ENCODE measurements around the gene ELMO3. TPM values are rescaled to one million over a fixed set of nuclear protein-coding genes. Genes with fewer than 3 reads are reported as not detected.

Gene ELMO3
- total and polyA plus RNA-seq, 2 of the 13 experiments (the other 11 are each of a cell fraction or from before 2014, with no cell fraction given): 2.6 to 4.0 TPM

- TF ChIP-seq ZNF446 (CRISPR knock-in tag; IDR thresholded peaks at IDR 0.05) (no peak), ZNF674 (CRISPR knock-in tag; IDR thresholded peaks at IDR 0.05; ENCODE audit: low read depth) (0 out of 2 replicates have a peak, but pooled peaks have one; percentile 19), JDP2 (CRISPR knock-in tag; IDR thresholded peaks at IDR 0.05; ENCODE audit: borderline replicate concordance) (no peak), JARID2 (CRISPR knock-in tag; IDR thresholded peaks at IDR 0.05; ENCODE audit: insufficient replicate concordance) (no peak), ZNF569 (CRISPR knock-in tag; IDR thresholded peaks at IDR 0.05; ENCODE audit: borderline replicate concordance) (no peak; the same call in 1 of the 2 replicates), SNAPC5 (CRISPR knock-in tag; IDR thresholded peaks at IDR 0.05; ENCODE audit: borderline replicate concordance) (0 out of 2 replicates have a peak, but pooled peaks have one; percentile 88), MEIS1 (CRISPR knock-in tag; IDR thresholded peaks at IDR 0.05; ENCODE audit: borderline replicate concordance) (peak; percentile 79), SPEN (CRISPR knock-in tag; IDR thresholded peaks at IDR 0.05; ENCODE audit: low read depth) (peak; percentile 95), GTF3A (CRISPR knock-in tag; conservative IDR thresholded peaks at IDR 0.05) (peak; percentile 37; the same call in 1 of the 2 replicates), ZSCAN25 (CRISPR knock-in tag; IDR thresholded peaks at IDR 0.05) (peak; percentile 77; the same call in 1 of the 2 replicates), ZFP36L1 (CRISPR knock-in tag; IDR thresholded peaks at IDR 0.05) (peak; percentile 68; the same call in 1 of the 2 replicates), ZNF136 (CRISPR knock-in tag; IDR thresholded peaks at IDR 0.05; ENCODE audit: low read depth) (peak; percentile 89; the same call in 1 of the 2 replicates), NFIC (IDR thresholded peaks at IDR 0.05; ENCODE audit: low read length) (no peak), GFI1 (CRISPR knock-in tag; IDR thresholded peaks at IDR 0.05; ENCODE audit: borderline replicate concordance) (no peak; the same call in 1 of the 2 replicates), ZNF234 (CRISPR knock-in tag; conservative IDR thresholded peaks at IDR 0.05) (no peak), ZSCAN12 (CRISPR knock-in tag; IDR thresholded peaks at IDR 0.05) (no peak; the same call in 1 of the 2 replicates), TAF1 (CRISPR knock-in tag; IDR thresholded peaks at IDR 0.05) (peak; percentile 86), ZNF605 (CRISPR knock-in tag; IDR thresholded peaks at IDR 0.05) (peak; percentile 88), ZNF550 (CRISPR knock-in tag; IDR thresholded peaks at IDR 0.05; ENCODE audit: borderline replicate concordance) (no peak), ZBTB20 (CRISPR knock-in tag; IDR thresholded peaks at IDR 0.05; ENCODE audit: borderline replicate concordance, low read depth) (peak; percentile 7; the same call in 1 of the 2 replicates), HIVEP1 (CRISPR knock-in tag; IDR thresholded peaks at IDR 0.05) (no peak; the same call in 1 of the 2 replicates), ZNF431 (CRISPR knock-in tag; IDR thresholded peaks at IDR 0.05; ENCODE audit: borderline replicate concordance, low read depth) (peak; percentile 39; the same call in 1 of the 2 replicates), MLX (CRISPR knock-in tag; IDR thresholded peaks at IDR 0.05) (peak; percentile 67), HDAC1 (CRISPR knock-in tag; IDR thresholded peaks at IDR 0.05) (peak; percentile 91), ZNF615 (CRISPR knock-in tag; IDR thresholded peaks at IDR 0.05; ENCODE audit: borderline replicate concordance) (no peak)
- TF ChIP-seq, protein P1, sequence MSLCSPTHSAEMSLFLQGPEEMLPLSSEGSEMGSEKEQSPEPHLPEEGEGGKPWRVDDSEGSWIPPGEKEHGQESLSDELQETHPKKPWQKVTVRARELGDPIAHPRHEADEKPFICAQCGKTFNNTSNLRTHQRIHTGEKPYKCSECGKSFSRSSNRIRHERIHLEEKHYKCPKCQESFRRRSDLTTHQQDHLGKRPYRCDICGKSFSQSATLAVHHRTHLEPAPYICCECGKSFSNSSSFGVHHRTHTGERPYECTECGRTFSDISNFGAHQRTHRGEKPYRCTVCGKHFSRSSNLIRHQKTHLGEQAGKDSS (CRISPR knock-in tag; IDR thresholded peaks at IDR 0.05; ENCODE audit: borderline replicate concordance, low read depth): peak; percentile 41
- TF ChIP-seq, protein P2, sequence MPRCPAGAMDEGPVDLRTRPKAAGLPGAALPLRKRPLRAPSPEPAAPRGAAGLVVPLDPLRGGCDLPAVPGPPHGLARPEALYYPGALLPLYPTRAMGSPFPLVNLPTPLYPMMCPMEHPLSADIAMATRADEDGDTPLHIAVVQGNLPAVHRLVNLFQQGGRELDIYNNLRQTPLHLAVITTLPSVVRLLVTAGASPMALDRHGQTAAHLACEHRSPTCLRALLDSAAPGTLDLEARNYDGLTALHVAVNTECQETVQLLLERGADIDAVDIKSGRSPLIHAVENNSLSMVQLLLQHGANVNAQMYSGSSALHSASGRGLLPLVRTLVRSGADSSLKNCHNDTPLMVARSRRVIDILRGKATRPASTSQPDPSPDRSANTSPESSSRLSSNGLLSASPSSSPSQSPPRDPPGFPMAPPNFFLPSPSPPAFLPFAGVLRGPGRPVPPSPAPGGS (CRISPR knock-in tag; IDR thresholded peaks at IDR 0.05): peak; percentile 85
Measured at GRCh38 chr16:67183627-67184452, 15.1 kb upstream of the ELMO3 start, which contains the start of gene MATCAP1 (continued).

Data from HepG2 (cell line).